WTC11 (cell line): ENCODE results near the gene SDK2. TPM values are rescaled to one million over a fixed set of nuclear protein-coding genes. Genes with fewer than 3 reads are reported as not detected.

Experiments
- ATAC-seq: fragments of 200-7000 bp; cut with Tn5 transposase; 2 replicates; pipeline ENCODE4 v1.10.0; 2021; ENCODE audit warnings: mild to moderate bottlenecking, moderate library complexity
- CTCF ChIA-PET: fragments of 300-600 bp; sonication (Branson Sonifier 250); formaldehyde crosslinking; loops from one replicate; lab custom pipeline; 2021; ENCODE audit warnings: antibody characterized with exemption; lab: Charles Lee
- POLR2A ChIA-PET: fragments of 350-600 bp; sonication (Branson Sonifier 250); formaldehyde crosslinking; loops from one replicate; lab custom pipeline; 2021; ENCODE audit warnings: antibody characterized with exemption; lab: Charles Lee
- DNase-seq: peaks from one replicate; pipeline ENCODE4 v3.0.0; 2021; ENCODE audit warnings: low spot score
- H3K27ac Mint-ChIP-seq: 2 replicates; pipeline ENCODE4 v1.8.0; 2021; ENCODE audit warnings: mixed read lengths
- H3K27me3 Mint-ChIP-seq: 2 replicates; pipeline ENCODE4 v1.8.0; 2021; ENCODE audit warnings: low read depth, mild to moderate bottlenecking, moderate library complexity, mixed read lengths
- H3K36me3 Mint-ChIP-seq: 2 replicates; pipeline ENCODE4 v1.8.0; 2021; ENCODE audit warnings: mixed read lengths
- H3K4me1 Mint-ChIP-seq: 2 replicates; pipeline ENCODE4 v1.8.0; 2022; ENCODE audit warnings: mixed read lengths
- H3K4me3 Mint-ChIP-seq: 2 replicates; pipeline ENCODE4 v1.8.0; 2021; ENCODE audit warnings: mild to moderate bottlenecking, moderate library complexity, mixed read lengths
- H3K9me3 Mint-ChIP-seq: 2 replicates; pipeline ENCODE4 v1.8.0; 2021; ENCODE audit warnings: mixed read lengths
- EMX1 ChIP-seq: fragments of 250-450 bp; sonication (Bioruptor Pico); IDR thresholded peaks from 2 replicates; pipeline ENCODE4 v1.8.0; 2021; ENCODE audit warnings: mild to moderate bottlenecking
- FOXJ3 ChIP-seq: sonication (generic); formaldehyde crosslinking; IDR thresholded peaks from 2 replicates; pipeline ENCODE4 v1.9.0; 2021; ENCODE audit warnings: missing genetic modification reagents, mild to moderate bottlenecking, borderline replicate concordance
- FOXK1 ChIP-seq: sonication (generic); formaldehyde crosslinking; IDR thresholded peaks from 2 replicates; pipeline ENCODE4 v1.8.0; 2022; ENCODE audit warnings: mild to moderate bottlenecking, moderate library complexity, missing genetic modification reagents
- IRF2 ChIP-seq: sonication (generic); formaldehyde crosslinking; IDR thresholded peaks from 2 replicates; pipeline ENCODE4 v1.8.0; 2022; ENCODE audit warnings: low read depth, missing genetic modification reagents, borderline replicate concordance
- JUN ChIP-seq: sonication (generic); formaldehyde crosslinking; IDR thresholded peaks from 2 replicates; pipeline ENCODE4 v1.8.0; 2023; ENCODE audit warnings: mild to moderate bottlenecking, missing genetic modification reagents
- SOX15 ChIP-seq: fragments of 250-450 bp; sonication (Bioruptor Pico); IDR thresholded peaks from 2 replicates; pipeline ENCODE4 v1.9.0; 2021; ENCODE audit warnings: mild to moderate bottlenecking
- SP1 ChIP-seq: sonication (generic); formaldehyde crosslinking; conservative IDR thresholded peaks from 2 replicates; pipeline ENCODE4 v1.8.1; 2022; ENCODE audit warnings: missing genetic modification reagents
- ZNF138 ChIP-seq: sonication (generic); formaldehyde crosslinking; conservative IDR thresholded peaks from 2 replicates; pipeline ENCODE4 v1.8.1; 2022; ENCODE audit warnings: mild to moderate bottlenecking, moderate library complexity, missing genetic modification reagents
- ZNF232 ChIP-seq: sonication (generic); formaldehyde crosslinking; IDR thresholded peaks from 2 replicates; pipeline ENCODE4 v1.8.0; 2022; ENCODE audit warnings: mild to moderate bottlenecking, missing genetic modification reagents
- ZNF263 ChIP-seq: sonication (generic); formaldehyde crosslinking; IDR thresholded peaks from 2 replicates; pipeline ENCODE4 v1.8.1; 2022; ENCODE audit warnings: low read depth, mild to moderate bottlenecking, moderate library complexity, missing genetic modification reagents
- ZNF416 ChIP-seq: fragments of 250-450 bp; sonication (Bioruptor Pico); IDR thresholded peaks from 2 replicates; pipeline ENCODE4 v1.9.0; 2021; ENCODE audit warnings: mild to moderate bottlenecking, inconsistent platforms
- total RNA-seq: library from RNA; stranded (reverse); gene quantifications from 3 replicates; pipeline ENCODE4 v1.2.3, GENCODE V29; 2021
- TF ChIP-seq, protein P1 (sequence below): sonication (generic); formaldehyde crosslinking; conservative IDR thresholded peaks from 2 replicates; pipeline ENCODE4 v1.8.1; 2023; ENCODE audit warnings: mild to moderate bottlenecking, low read depth, missing genetic modification reagents, moderate library complexity
- TF ChIP-seq, protein P2 (sequence below): sonication (generic); formaldehyde crosslinking; IDR thresholded peaks from 2 replicates; pipeline ENCODE4 v1.8.1; 2022; ENCODE audit warnings: low read depth, mild to moderate bottlenecking, moderate library complexity, missing genetic modification reagents, borderline replicate concordance
- TF ChIP-seq, protein P3 (sequence below): fragments of 250-450 bp; sonication (Bioruptor Pico); IDR thresholded peaks from 2 replicates; pipeline ENCODE4 v1.9.0; 2021; ENCODE audit warnings: mild to moderate bottlenecking, borderline replicate concordance

Gene SDK2
- total RNA-seq, 1 experiment from 2014 or later = 14.8 TPM

DNA sequence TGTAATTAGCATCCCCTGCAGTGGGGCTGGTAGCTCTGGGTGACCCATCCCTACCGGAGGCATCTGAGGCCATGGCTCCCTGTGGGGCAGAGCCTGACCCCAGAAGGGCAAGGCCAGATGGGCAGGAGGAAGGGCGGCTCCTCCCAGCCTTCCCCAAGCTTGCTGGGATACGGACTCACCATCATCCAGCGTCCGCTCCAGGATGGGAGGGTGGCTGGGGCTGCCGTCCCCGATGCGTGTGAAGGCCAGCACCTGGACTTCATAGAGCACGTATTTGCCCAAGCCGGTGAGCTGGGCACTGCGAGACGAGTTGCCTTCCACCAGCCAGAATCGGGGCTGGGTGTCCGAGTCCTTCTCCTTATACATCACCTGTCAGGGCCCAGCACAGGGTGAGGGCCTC is 250.9 kb downstream of the SDK2 start:
- no peak overlapping the region for H3K4me3 Mint-ChIP-seq
- no peaks in the 10 kb centered on the region for H3K9me3 Mint-ChIP-seq
- TF ChIP-seq ZNF263 (CRISPR knock-in tag) (no peak), ZNF416 (no peak), ZNF138 (CRISPR knock-in tag) (no peak), SP1 (CRISPR knock-in tag) (no peak), FOXJ3 (CRISPR knock-in tag) (no peak)
- TF ChIP-seq, protein P1, sequence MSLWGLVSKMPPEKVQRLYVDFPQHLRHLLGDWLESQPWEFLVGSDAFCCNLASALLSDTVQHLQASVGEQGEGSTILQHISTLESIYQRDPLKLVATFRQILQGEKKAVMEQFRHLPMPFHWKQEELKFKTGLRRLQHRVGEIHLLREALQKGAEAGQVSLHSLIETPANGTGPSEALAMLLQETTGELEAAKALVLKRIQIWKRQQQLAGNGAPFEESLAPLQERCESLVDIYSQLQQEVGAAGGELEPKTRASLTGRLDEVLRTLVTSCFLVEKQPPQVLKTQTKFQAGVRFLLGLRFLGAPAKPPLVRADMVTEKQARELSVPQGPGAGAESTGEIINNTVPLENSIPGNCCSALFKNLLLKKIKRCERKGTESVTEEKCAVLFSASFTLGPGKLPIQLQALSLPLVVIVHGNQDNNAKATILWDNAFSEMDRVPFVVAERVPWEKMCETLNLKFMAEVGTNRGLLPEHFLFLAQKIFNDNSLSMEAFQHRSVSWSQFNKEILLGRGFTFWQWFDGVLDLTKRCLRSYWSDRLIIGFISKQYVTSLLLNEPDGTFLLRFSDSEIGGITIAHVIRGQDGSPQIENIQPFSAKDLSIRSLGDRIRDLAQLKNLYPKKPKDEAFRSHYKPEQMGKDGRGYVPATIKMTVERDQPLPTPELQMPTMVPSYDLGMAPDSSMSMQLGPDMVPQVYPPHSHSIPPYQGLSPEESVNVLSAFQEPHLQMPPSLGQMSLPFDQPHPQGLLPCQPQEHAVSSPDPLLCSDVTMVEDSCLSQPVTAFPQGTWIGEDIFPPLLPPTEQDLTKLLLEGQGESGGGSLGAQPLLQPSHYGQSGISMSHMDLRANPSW = no peak
- TF ChIP-seq, protein P2, sequence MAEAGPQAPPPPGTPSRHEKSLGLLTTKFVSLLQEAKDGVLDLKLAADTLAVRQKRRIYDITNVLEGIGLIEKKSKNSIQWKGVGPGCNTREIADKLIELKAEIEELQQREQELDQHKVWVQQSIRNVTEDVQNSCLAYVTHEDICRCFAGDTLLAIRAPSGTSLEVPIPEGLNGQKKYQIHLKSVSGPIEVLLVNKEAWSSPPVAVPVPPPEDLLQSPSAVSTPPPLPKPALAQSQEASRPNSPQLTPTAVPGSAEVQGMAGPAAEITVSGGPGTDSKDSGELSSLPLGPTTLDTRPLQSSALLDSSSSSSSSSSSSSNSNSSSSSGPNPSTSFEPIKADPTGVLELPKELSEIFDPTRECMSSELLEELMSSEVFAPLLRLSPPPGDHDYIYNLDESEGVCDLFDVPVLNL (CRISPR knock-in tag) = no peak
- no peaks in the 10 kb centered on the region for H3K27me3 Mint-ChIP-seq
- ChIA-PET POLR2A (no interaction called here), CTCF (interaction anchor here (0.7 kb wide), 1 partner anchor 31 kb away, joined by 3 read pairs; no protein-coding TSS in a partner anchor)
- ATAC-seq (no peak), DNase-seq (no peak)
- peaks cover 1% of the 10 kb centered on the region for H3K4me1 Mint-ChIP-seq
- no peaks in the 10 kb centered on the region for H3K36me3 Mint-ChIP-seq
- no peak overlapping the region for H3K27ac Mint-ChIP-seq

DNA sequence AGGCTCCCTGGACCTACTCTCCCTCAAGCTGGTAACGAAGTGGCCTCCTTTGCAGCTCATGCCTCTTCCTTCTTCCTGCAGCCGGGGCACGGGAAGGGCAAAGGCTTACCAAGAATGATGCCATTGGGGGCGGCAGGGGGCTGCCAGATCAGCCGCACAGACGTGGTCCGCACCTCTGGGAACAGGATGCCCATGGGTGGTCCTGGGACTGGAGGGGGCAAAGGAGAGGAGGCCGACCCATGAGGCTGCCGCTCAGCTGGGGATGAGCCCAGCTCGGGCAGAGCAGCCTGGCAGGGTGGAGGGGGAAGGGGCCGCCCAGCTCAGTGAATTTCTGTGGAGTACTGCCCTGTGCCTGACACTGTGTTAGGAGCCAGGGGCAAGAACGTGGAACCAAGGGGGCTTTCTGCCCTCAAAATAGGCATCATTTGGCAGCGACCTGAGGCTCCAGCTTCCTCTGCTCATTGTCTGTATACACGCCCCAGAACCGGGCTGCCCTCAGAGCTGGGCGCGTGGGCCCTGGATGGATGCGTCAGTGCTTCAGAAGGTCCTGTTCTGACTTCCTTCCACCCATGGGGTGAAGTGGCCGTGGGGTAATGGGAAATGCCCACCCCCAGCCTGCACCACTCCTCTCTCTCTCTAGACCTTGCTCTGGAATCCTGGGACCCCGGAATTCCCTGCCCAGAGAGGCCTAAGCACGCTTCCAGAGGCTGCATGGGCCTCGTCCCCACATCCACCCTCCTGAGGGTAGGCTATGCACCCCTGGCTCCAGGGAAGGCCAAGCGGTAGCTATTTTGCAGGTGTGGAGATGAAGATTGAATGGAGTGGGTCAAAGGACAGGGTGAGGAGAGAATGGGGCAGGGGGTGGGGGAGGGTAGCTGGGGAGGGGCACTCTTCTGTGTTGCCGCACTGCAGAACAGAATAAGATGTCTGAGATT is 252.6 kb downstream of the SDK2 start:
- ChIA-PET POLR2A (no interaction called here), CTCF (interaction anchor here (1.3 to 1.4 kb wide), 2 partner anchors 22 to 81 kb away, joined by 3 to 8 read pairs; no protein-coding TSS in a partner anchor)
- Mint-ChIP-seq H3K9me3 (no peaks in the 10 kb centered on the region), H3K4me1 (peaks cover 2% of the 10 kb centered on the region), H3K27me3 (no peaks in the 10 kb centered on the region), H3K27ac (no peak overlapping the region), H3K4me3 (no peak overlapping the region), H3K36me3 (no peaks in the 10 kb centered on the region)
- DNase-seq = no peak
- no peak for ATAC-seq
- TF ChIP-seq, protein P2 (CRISPR knock-in tag) = no peak
- TF ChIP-seq, protein P3, sequence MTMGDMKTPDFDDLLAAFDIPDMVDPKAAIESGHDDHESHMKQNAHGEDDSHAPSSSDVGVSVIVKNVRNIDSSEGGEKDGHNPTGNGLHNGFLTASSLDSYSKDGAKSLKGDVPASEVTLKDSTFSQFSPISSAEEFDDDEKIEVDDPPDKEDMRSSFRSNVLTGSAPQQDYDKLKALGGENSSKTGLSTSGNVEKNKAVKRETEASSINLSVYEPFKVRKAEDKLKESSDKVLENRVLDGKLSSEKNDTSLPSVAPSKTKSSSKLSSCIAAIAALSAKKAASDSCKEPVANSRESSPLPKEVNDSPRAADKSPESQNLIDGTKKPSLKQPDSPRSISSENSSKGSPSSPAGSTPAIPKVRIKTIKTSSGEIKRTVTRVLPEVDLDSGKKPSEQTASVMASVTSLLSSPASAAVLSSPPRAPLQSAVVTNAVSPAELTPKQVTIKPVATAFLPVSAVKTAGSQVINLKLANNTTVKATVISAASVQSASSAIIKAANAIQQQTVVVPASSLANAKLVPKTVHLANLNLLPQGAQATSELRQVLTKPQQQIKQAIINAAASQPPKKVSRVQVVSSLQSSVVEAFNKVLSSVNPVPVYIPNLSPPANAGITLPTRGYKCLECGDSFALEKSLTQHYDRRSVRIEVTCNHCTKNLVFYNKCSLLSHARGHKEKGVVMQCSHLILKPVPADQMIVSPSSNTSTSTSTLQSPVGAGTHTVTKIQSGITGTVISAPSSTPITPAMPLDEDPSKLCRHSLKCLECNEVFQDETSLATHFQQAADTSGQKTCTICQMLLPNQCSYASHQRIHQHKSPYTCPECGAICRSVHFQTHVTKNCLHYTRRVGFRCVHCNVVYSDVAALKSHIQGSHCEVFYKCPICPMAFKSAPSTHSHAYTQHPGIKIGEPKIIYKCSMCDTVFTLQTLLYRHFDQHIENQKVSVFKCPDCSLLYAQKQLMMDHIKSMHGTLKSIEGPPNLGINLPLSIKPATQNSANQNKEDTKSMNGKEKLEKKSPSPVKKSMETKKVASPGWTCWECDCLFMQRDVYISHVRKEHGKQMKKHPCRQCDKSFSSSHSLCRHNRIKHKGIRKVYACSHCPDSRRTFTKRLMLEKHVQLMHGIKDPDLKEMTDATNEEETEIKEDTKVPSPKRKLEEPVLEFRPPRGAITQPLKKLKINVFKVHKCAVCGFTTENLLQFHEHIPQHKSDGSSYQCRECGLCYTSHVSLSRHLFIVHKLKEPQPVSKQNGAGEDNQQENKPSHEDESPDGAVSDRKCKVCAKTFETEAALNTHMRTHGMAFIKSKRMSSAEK (CRISPR knock-in tag) = no peak
- no peak for TF ChIP-seq ZNF232 (CRISPR knock-in tag)
- TF ChIP-seq IRF2 (CRISPR knock-in tag) = no peak
- TF ChIP-seq SOX15 (CRISPR knock-in tag) = no peak
- TF ChIP-seq FOXK1 = no peak
- TF ChIP-seq EMX1 = no peak
- no peak for TF ChIP-seq JUN (CRISPR knock-in tag)
